Islet precursor cell (in vitro differentiated cells): ENCODE results near the gene SUPT6H.
A peak's percentile ranks its signal among the peaks of the same experiment; 100 is the strongest.

Experiments
- DNase-seq: peaks from one replicate; pipeline ENCODE4 v3.0.0-alpha.2; 2018

SUPT6H gene

GRCh38 chr17:28661635-28662526, at the start of gene SUPT6H, which contains the start of gene SDF2:
SUPT6H (plus strand) TSS chr17:28662205; CDS start chr17:28673402, 11,197 bp downstream.
SDF2 (minus strand) TSS chr17:28661906; CDS start chr17:28661876, 30 bp downstream.
- peak; percentile 95 for DNase-seq

GRCh38 chr17:28612531-28612930, 49.5 kb upstream of the SUPT6H start:
- DNase-seq = no peak

GRCh38 chr17:28612936-28613872, 48.8 kb upstream of the SUPT6H start:
- peak; percentile 78 for DNase-seq

- no peak for DNase-seq
These were observed 48.0 kb upstream of the SUPT6H start, which contains the start of gene RSKR for GRCh38 chr17:28613931-28614381. RSKR (minus strand) TSS chr17:28614185; CDS start chr17:28614161, 24 bp downstream.

- DNase-seq = no peak
These were observed 46.6 kb upstream of the SUPT6H start for GRCh38 chr17:28615260-28615940.

- DNase-seq = no peak
These were observed 45.7 kb upstream of the SUPT6H start for GRCh38 chr17:28616281-28616680.

- DNase-seq = no peak
These were observed 43.5 kb upstream of the SUPT6H start for GRCh38 chr17:28618464-28618863.

GRCh38 chr17:28620010-28620409, 42.0 kb upstream of the SUPT6H start:
- DNase-seq = no peak

- DNase-seq = no peak
These were observed 39.8 kb upstream of the SUPT6H start for GRCh38 chr17:28622186-28622585.

- no peak for DNase-seq
These were observed 38.3 kb upstream of the SUPT6H start for GRCh38 chr17:28623696-28624095.

- DNase-seq = no peak
These were observed 37.9 kb upstream of the SUPT6H start for GRCh38 chr17:28624148-28624547.

GRCh38 chr17:28626818-28627217, 35.2 kb upstream of the SUPT6H start:
- DNase-seq = no peak

GRCh38 chr17:28634206-28634865, 27.7 kb upstream of the SUPT6H start:
- DNase-seq = no peak

- no peak for DNase-seq
These were observed 26.5 kb upstream of the SUPT6H start for GRCh38 chr17:28635506-28635905.

GRCh38 chr17:28641579-28641978, 20.4 kb upstream of the SUPT6H start:
- no peak for DNase-seq

- DNase-seq = peak; percentile 80
These were observed 17.8 kb upstream of the SUPT6H start for GRCh38 chr17:28643983-28644786.

GRCh38 chr17:28644787-28645575, 17.0 kb upstream of the SUPT6H start, which contains the start of gene BLTP2:
BLTP2 (minus strand) TSS chr17:28645158; CDS start chr17:28645056, 102 bp downstream.
- DNase-seq = peak; percentile 99

- DNase-seq = no peak
These were observed 16.4 kb upstream of the SUPT6H start for GRCh38 chr17:28645576-28645939.

GRCh38 chr17:28646039-28646754, 15.8 kb upstream of the SUPT6H start:
- no peak for DNase-seq

GRCh38 chr17:28648698-28649097, 13.3 kb upstream of the SUPT6H start:
- DNase-seq = no peak
